Measurements from ENCODE around the gene LRTM2.

LRTM2 gene

GRCh38 chr12:1864867-1865266, 44.5 kb downstream of the LRTM2 start:
- Histone ChIP-seq H3K4me3 (replicated peaks; ENCODE audit: low read depth, low read length) (no peak overlapping the region), H3K27me3 (replicated peaks; ENCODE audit: control insufficient read depth, insufficient read depth, low read length) (no peaks in the 10 kb centered on the region), H3K36me3 (ENCODE audit: control insufficient read depth, insufficient read depth, low read length) (no peaks in the 10 kb centered on the region)
- no peak for TF ChIP-seq CTCF (IDR thresholded peaks at IDR 0.05; ENCODE audit: insufficient read depth, low read length, poor library complexity, severe bottlenecking)
- no peak for DNase-seq (ENCODE audit: extremely low read depth, insufficient read length)

- no peak overlapping the region for H3K4me3 ChIP-seq (replicated peaks; ENCODE audit: low read depth, low read length)
- TF ChIP-seq CTCF (IDR thresholded peaks at IDR 0.05; ENCODE audit: insufficient read depth, low read length, poor library complexity, severe bottlenecking), result no peak
- no peak for DNase-seq (ENCODE audit: extremely low read depth, insufficient read length)
- no peaks in the 10 kb centered on the region for H3K36me3 ChIP-seq (ENCODE audit: control insufficient read depth, insufficient read depth, low read length)
- no peaks in the 10 kb centered on the region for H3K27me3 ChIP-seq (replicated peaks; ENCODE audit: control insufficient read depth, insufficient read depth, low read length)
Observed at GRCh38 chr12:1865284-1865866, 45.0 kb downstream of the LRTM2 start.

- Histone ChIP-seq H3K27me3 (replicated peaks; ENCODE audit: control insufficient read depth, insufficient read depth, low read length) (no peaks in the 10 kb centered on the region; the same call in 1 of the 2 replicates), H3K4me3 (replicated peaks; ENCODE audit: low read depth, low read length) (no peak overlapping the region), H3K36me3 (ENCODE audit: control insufficient read depth, insufficient read depth, low read length) (no peaks in the 10 kb centered on the region)
- no peak for DNase-seq (ENCODE audit: extremely low read depth, insufficient read length)
- no peak for TF ChIP-seq CTCF (IDR thresholded peaks at IDR 0.05; ENCODE audit: insufficient read depth, low read length, poor library complexity, severe bottlenecking)
Observed at GRCh38 chr12:1869145-1869544, 48.8 kb downstream of the LRTM2 start.

GRCh38 chr12:1870086-1870485, 49.7 kb downstream of the LRTM2 start:
- DNase-seq (ENCODE audit: extremely low read depth, insufficient read length), result no peak
- Histone ChIP-seq H3K27me3 (replicated peaks; ENCODE audit: control insufficient read depth, insufficient read depth, low read length) (peaks cover 2% of the 10 kb centered on the region), H3K4me3 (replicated peaks; ENCODE audit: low read depth, low read length) (no peak overlapping the region), H3K36me3 (ENCODE audit: control insufficient read depth, insufficient read depth, low read length) (no peaks in the 10 kb centered on the region)
- TF ChIP-seq CTCF (IDR thresholded peaks at IDR 0.05; ENCODE audit: insufficient read depth, low read length, poor library complexity, severe bottlenecking), result no peak

GRCh38 chr12:1870998-1871917, 50.9 kb downstream of the LRTM2 start:
- H3K4me3 ChIP-seq (replicated peaks; ENCODE audit: low read depth, low read length), result no peak overlapping the region
- no peak for DNase-seq (ENCODE audit: extremely low read depth, insufficient read length)
- no peak for TF ChIP-seq CTCF (IDR thresholded peaks at IDR 0.05; ENCODE audit: insufficient read depth, low read length, poor library complexity, severe bottlenecking)
- no peaks in the 10 kb centered on the region for H3K36me3 ChIP-seq (ENCODE audit: control insufficient read depth, insufficient read depth, low read length)
- H3K27me3 ChIP-seq (replicated peaks; ENCODE audit: control insufficient read depth, insufficient read depth, low read length), result peaks cover 2% of the 10 kb centered on the region
